HepG2 (cell line): Measurements from ENCODE around the gene NXNL2. TPM values are rescaled to one million over a fixed set of nuclear protein-coding genes. Genes with fewer than 3 reads are reported as not detected.

ENCODE experiments used
- ATAC-seq: fragments of 200-7000 bp; cut with Tn5 transposase; 3 replicates; pipeline ENCODE4 v1.9.1; 2020; ENCODE audit warnings: mild to moderate bottlenecking, moderate library complexity
- BruUV-seq: library from RNA; stranded (reverse); fragments of 400-500 nt; replicated peaks from 2 replicates; lab custom pipeline; 2021; lab: Mats Ljungman, UMichigan
- CTCF ChIA-PET: fragments of 300-600 bp; formaldehyde crosslinking; extraction: SDS; loops from one replicate; lab custom pipeline; 2021; ENCODE audit warnings: low total read pairs, inconsistent platforms, low intra/inter-chr PET ratio; lab: Yijun Ruan, JAX
- POLR2A ChIA-PET: fragments of 350-600 bp; sonication (Branson Sonifier 250); formaldehyde crosslinking; loops from one replicate; lab custom pipeline; 2020; ENCODE audit warnings: antibody characterized with exemption, inconsistent platforms; lab: Yijun Ruan, JAX
- DNase-seq: peaks from one replicate; pipeline ENCODE4 v3.0.0-alpha.2; 2015; ENCODE audit warnings: low spot score
- FAIRE-seq: peaks from 3 replicates; lab custom pipeline; 2011; peaks lifted over from hg19 to GRCh38; lab: Jason Lieb, UNC
- H2AFZ ChIP-seq: one replicate; pipeline ENCODE4 v1.6.1; 2011; ENCODE audit warnings: low read length, inconsistent platforms
- H3K27ac ChIP-seq: fragments of 300-600 bp; 3 replicates; pipeline ENCODE4 v1.8.0; 2011; ENCODE audit warnings: mixed run types, mild to moderate bottlenecking, mixed read lengths, low read length, inconsistent platforms; ENCODE audit not compliant: insufficient read depth; ENCODE audit errors: extremely low read length
- H3K27me3 ChIP-seq, 2 experiments: fragments of 200-600 bp in 1 of 2; 2 replicates in 1 of 2; 3 replicates in 1 of 2; pipeline versions ENCODE4 v1.6.0 to v1.8.0; 2011; ENCODE audit warnings: low read length in 2 of 2, mild to moderate bottlenecking in 2 of 2, moderate library complexity in 2 of 2, inconsistent platforms in 1 of 2; ENCODE audit not compliant: insufficient read depth in 2 of 2, control insufficient read depth in 1 of 2
- H3K36me3 ChIP-seq, 2 experiments: fragments of 200-600 bp in 1 of 2; replicated peaks in 1 of 2; 2 replicates in 1 of 2; 3 replicates in 1 of 2; pipeline versions ENCODE4 v1.5.1 to v1.8.0; 2011; ENCODE audit warnings: low read length in 2 of 2, inconsistent platforms in 1 of 2; ENCODE audit not compliant: insufficient read depth in 2 of 2, control insufficient read depth in 1 of 2
- H3K4me1 ChIP-seq: 2 replicates; pipeline ENCODE4 v1.5.1; 2012; ENCODE audit warnings: low read length, inconsistent platforms; ENCODE audit not compliant: insufficient read depth
- H3K4me2 ChIP-seq: 2 replicates; pipeline ENCODE4 v1.6.0; 2011; ENCODE audit warnings: low read depth, low read length, inconsistent platforms
- H3K4me3 ChIP-seq, 3 experiments: fragments of 200-600 bp in 1 of 3; sonication (generic), shearing (Covaris generic) in 1 of 3; replicated peaks in 1 of 3; 2 replicates each; pipeline ENCODE4 v1.5.1; 2011 to 2016; ENCODE audit warnings: low read length in 3 of 3, inconsistent platforms in 2 of 3, low read depth in 2 of 3, mild to moderate bottlenecking in 2 of 3, control low read depth in 1 of 3, mixed read lengths in 1 of 3; ENCODE audit not compliant: insufficient read depth in 1 of 3
- H3K79me2 ChIP-seq: one replicate; pipeline ENCODE4 v1.6.1; 2011; ENCODE audit warnings: low read length, inconsistent platforms; ENCODE audit not compliant: insufficient read depth
- H3K9ac ChIP-seq: 2 replicates; pipeline ENCODE4 v1.6.0; 2011; ENCODE audit warnings: mild to moderate bottlenecking, low read depth, low read length, inconsistent platforms; ENCODE audit not compliant: insufficient read depth
- H3K9me3 ChIP-seq: 2 replicates; pipeline ENCODE4 v1.5.1; 2012; ENCODE audit warnings: mild to moderate bottlenecking, low read length
- H4K20me1 ChIP-seq: 2 replicates; pipeline ENCODE4 v1.6.0; 2011; ENCODE audit warnings: inconsistent platforms, mild to moderate bottlenecking, low read length, moderate library complexity; ENCODE audit not compliant: insufficient read depth
- CBX5 ChIP-seq: sonication (generic); formaldehyde crosslinking; IDR thresholded peaks from 2 replicates; pipeline ENCODE4 v1.4.0; 2020; ENCODE audit warnings: missing genetic modification reagents, borderline replicate concordance
- ELF3 ChIP-seq: IDR thresholded peaks from 2 replicates; pipeline ENCODE4 v1.6.1; 2016; ENCODE audit warnings: missing genetic modification reagents, missing compliant biosample characterization
- FOXA3 ChIP-seq: IDR thresholded peaks from 2 replicates; pipeline ENCODE4 v1.6.1; 2016; ENCODE audit warnings: missing genetic modification reagents, missing compliant biosample characterization
- GTF3A ChIP-seq: sonication (generic); formaldehyde crosslinking; conservative IDR thresholded peaks from 2 replicates; pipeline ENCODE4 v1.4.0; 2020; ENCODE audit warnings: mild to moderate bottlenecking, missing genetic modification reagents
- MIXL1 ChIP-seq: IDR thresholded peaks from 2 replicates; pipeline ENCODE4 v1.6.1; 2016
- POLR2AphosphoS5 ChIP-seq: IDR thresholded peaks from 2 replicates; pipeline ENCODE4 v1.6.1; 2012; ENCODE audit warnings: low read depth, low read length
- TAF1 ChIP-seq: sonication (generic); formaldehyde crosslinking; IDR thresholded peaks from 2 replicates; pipeline ENCODE4 v1.4.0; 2020; ENCODE audit warnings: missing genetic modification reagents
- TBX3 ChIP-seq: fragments of 450-650 bp; IDR thresholded peaks from 2 replicates; pipeline ENCODE4 v1.6.1; 2017; ENCODE audit warnings: antibody characterized with exemption, mild to moderate bottlenecking, inconsistent platforms, borderline replicate concordance
- ZNF124 ChIP-seq: sonication (generic); formaldehyde crosslinking; IDR thresholded peaks from 2 replicates; pipeline ENCODE4 v1.4.0; 2020; ENCODE audit warnings: missing genetic modification reagents
- ZNF670 ChIP-seq: sonication (generic); formaldehyde crosslinking; IDR thresholded peaks from 2 replicates; pipeline ENCODE4 v1.8.0; 2022; ENCODE audit warnings: mild to moderate bottlenecking, missing genetic modification reagents, borderline replicate concordance
- WGBS: methylation state at CpG from one replicate; pipeline ENCODE4 v1.1.6; 2017; ENCODE audit warnings: low lambda C conversion rate; 5-methylcytosine and 5-hydroxymethylcytosine counted together
- in situ Hi-C: cut with HindIII; loops from 2 replicates; pipeline ENCODE4 v1.10.0; 2017; ENCODE audit warnings: low pct_unique_long_range_greater_than_20kb; ENCODE audit not compliant: extremely low pct_ligation_motif_present
- intact Hi-C: fragments of 100-400 bp; cut with micrococcal nuclease; formaldehyde crosslinking; loops from one replicate; pipeline ENCODE4 v1.10.0; 2022; ENCODE audit not compliant: unreplicated experiment
- polyA plus RNA-seq, 8 experiments: library from polyadenylated mRNA; depleted of rRNA in 3 of 8; stranded (reverse) in 7 of 8; unstranded in 1 of 8; fragments of >200 nt; fragmentation: Illumina TruSeq in 4 of 8; extraction: Trizol in 4 of 8; gene quantifications; 2 replicates each; pipeline versions ENCODE4 v1.2.1 to v1.2.3, GENCODE V29; 2011 to 2016; ENCODE audit warnings: low read depth in 4 of 8, missing spikeins in 1 of 8, mixed read lengths in 1 of 8; ENCODE audit not compliant: insufficient read depth in 1 of 8
- total RNA-seq, 5 experiments: library from RNA; depleted of rRNA; stranded (reverse); fragments of >200 nt; fragmentation: Illumina TruSeq; extraction: Trizol; gene quantifications; 2 replicates each; pipeline ENCODE4 v1.2.3, GENCODE V29; 2016; ENCODE audit warnings: low read depth in 1 of 5
- TF ChIP-seq, protein P1 (sequence below), 2 experiments: fragments of 450-650 bp in 1 of 2; sonication (generic) in 1 of 2; formaldehyde crosslinking in 1 of 2; IDR thresholded peaks; 2 replicates each; pipeline versions ENCODE4 v1.6.1 to v1.8.0; 2016 to 2022; ENCODE audit warnings: antibody characterized with exemption in 1 of 2, mild to moderate bottlenecking in 1 of 2, missing genetic modification reagents in 1 of 2
- TF ChIP-seq, protein P2 (sequence below): sonication (generic); formaldehyde crosslinking; IDR thresholded peaks from 2 replicates; pipeline ENCODE4 v1.4.0; 2020; ENCODE audit warnings: missing genetic modification reagents, mild to moderate bottlenecking, borderline replicate concordance

Gene NXNL2
- total and polyA plus RNA-seq, 2 of the 13 experiments (the other 11 are each of a cell fraction or from before 2014, with no cell fraction given) = not detected

DNA sequence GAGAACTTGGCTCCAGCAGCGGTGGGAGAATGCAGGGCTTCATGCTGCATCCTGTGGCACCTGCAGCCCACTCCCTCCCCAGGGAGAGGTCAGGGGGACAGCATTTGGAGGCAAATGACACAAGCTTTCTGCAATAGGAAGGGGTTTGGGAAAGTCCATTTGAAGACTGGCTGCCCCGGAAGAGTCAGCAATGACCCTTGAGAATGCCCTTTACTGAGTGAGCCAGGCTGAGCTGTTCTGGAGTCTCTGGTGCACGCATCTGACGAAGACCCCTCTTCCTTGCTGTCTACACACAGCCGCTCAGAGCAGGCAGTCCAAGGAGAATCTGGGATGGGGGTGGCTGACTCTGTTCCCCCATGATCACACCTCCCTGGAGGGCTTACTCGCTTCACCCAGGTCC lies 5.5 kb upstream of the NXNL2 start (continued):
- no peak for TF ChIP-seq ZNF670 (CRISPR knock-in tag)
- TF ChIP-seq POLR2AphosphoS5 = no peak
- no peak for TF ChIP-seq ZNF124 (CRISPR knock-in tag)

DNA sequence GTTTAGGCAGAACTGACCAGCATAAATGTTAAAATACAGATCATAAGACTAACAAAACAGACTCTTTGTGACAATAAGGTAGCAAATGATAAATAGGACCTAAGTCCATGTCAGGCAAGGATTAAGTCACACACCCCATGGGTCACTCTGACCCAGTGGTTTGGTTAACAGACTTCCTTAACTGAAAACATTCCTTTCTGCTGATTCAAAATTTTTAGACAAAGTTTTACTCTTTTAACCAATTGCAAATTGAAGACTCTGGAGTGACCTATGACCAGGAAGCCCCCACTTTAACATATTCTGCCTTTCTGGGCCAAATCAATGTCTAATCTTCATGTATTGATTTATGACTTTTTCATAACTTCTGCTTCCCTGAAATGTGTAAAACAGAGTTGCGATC lies 4.9 kb upstream of the NXNL2 start:
- FAIRE-seq (no peak), DNase-seq (peak; percentile 45), ATAC-seq (peak; percentile 49; the same call in 2 of the 3 replicates)
- peaks cover 0 to 10% of the 10 kb centered on the region in 2 experiments; a peak in 2 of 5 replicates for H3K27me3 ChIP-seq
- H3K27ac ChIP-seq = no peak overlapping the region
- WGBS = 68% methylated on average over 1 of the region's 1 CpG
- H2AFZ ChIP-seq = no peak overlapping the region
- H3K9ac ChIP-seq = no peak overlapping the region
- no peaks in the 10 kb centered on the region for H3K9me3 ChIP-seq
- BruUV-seq = no TSS peak
- H3K79me2 ChIP-seq = no peaks in the 10 kb centered on the region
- no peak overlapping the region; a peak in 1 of 6 replicates for H3K4me3 ChIP-seq
- in situ Hi-C loops (no loop called here), intact Hi-C loops (no loop called here)
- ChIA-PET POLR2A (no interaction called here), CTCF (no interaction called here)
- H3K4me1 ChIP-seq = peaks cover 38% of the 10 kb centered on the region
- H3K4me2 ChIP-seq = peak overlapping the region; percentile 31
- H4K20me1 ChIP-seq = no peaks in the 10 kb centered on the region
- no peaks in the 10 kb centered on the region for H3K36me3 ChIP-seq
- no peak for TF ChIP-seq MIXL1 (CRISPR knock-in tag)
- TF ChIP-seq, protein P1, sequence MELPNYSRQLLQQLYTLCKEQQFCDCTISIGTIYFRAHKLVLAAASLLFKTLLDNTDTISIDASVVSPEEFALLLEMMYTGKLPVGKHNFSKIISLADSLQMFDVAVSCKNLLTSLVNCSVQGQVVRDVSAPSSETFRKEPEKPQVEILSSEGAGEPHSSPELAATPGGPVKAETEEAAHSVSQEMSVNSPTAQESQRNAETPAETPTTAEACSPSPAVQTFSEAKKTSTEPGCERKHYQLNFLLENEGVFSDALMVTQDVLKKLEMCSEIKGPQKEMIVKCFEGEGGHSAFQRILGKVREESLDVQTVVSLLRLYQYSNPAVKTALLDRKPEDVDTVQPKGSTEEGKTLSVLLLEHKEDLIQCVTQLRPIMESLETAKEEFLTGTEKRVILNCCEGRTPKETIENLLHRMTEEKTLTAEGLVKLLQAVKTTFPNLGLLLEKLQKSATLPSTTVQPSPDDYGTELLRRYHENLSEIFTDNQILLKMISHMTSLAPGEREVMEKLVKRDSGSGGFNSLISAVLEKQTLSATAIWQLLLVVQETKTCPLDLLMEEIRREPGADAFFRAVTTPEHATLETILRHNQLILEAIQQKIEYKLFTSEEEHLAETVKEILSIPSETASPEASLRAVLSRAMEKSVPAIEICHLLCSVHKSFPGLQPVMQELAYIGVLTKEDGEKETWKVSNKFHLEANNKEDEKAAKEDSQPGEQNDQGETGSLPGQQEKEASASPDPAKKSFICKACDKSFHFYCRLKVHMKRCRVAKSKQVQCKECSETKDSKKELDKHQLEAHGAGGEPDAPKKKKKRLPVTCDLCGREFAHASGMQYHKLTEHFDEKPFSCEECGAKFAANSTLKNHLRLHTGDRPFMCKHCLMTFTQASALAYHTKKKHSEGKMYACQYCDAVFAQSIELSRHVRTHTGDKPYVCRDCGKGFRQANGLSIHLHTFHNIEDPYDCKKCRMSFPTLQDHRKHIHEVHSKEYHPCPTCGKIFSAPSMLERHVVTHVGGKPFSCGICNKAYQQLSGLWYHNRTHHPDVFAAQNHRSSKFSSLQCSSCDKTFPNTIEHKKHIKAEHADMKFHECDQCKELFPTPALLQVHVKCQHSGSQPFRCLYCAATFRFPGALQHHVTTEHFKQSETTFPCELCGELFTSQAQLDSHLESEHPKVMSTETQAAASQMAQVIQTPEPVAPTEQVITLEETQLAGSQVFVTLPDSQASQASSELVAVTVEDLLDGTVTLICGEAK (IDR thresholded peaks at IDR 0.05) = no peak
- TF ChIP-seq, protein P1 (CRISPR knock-in tag; IDR thresholded peaks at IDR 0.05) = no peak
- no peak for TF ChIP-seq TAF1 (CRISPR knock-in tag)
- TF ChIP-seq CBX5 (CRISPR knock-in tag) = no peak
- no peak for TF ChIP-seq GTF3A (CRISPR knock-in tag)
- TF ChIP-seq, protein P2, sequence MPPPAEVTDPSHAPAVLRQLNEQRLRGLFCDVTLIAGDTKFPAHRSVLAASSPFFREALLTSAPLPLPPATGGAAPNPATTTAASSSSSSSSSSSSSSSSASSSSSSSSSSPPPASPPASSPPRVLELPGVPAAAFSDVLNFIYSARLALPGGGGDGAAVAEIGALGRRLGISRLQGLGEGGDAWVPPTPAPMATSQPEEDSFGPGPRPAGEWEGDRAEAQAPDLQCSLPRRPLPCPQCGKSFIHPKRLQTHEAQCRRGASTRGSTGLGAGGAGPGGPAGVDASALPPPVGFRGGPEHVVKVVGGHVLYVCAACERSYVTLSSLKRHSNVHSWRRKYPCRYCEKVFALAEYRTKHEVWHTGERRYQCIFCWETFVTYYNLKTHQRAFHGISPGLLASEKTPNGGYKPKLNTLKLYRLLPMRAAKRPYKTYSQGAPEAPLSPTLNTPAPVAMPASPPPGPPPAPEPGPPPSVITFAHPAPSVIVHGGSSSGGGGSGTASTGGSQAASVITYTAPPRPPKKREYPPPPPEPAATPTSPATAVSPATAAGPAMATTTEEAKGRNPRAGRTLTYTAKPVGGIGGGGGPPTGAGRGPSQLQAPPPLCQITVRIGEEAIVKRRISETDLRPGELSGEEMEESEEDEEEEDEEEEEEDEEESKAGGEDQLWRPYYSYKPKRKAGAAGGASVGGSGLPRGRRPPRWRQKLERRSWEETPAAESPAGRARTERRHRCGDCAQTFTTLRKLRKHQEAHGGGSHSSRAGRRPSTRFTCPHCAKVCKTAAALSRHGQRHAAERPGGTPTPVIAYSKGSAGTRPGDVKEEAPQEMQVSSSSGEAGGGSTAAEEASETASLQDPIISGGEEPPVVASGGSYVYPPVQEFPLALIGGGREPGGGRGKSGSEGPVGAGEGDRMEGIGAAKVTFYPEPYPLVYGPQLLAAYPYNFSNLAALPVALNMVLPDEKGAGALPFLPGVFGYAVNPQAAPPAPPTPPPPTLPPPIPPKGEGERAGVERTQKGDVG (CRISPR knock-in tag) = no peak
- peak; percentile 25; the same call in 1 of the 2 replicates for TF ChIP-seq ELF3 (CRISPR knock-in tag)
- no peak for TF ChIP-seq TBX3
- no peak; the same call in 1 of the 2 replicates for TF ChIP-seq FOXA3 (CRISPR knock-in tag)
